ENCODE data around the gene OXT. TPM values are rescaled to one million over a fixed set of nuclear protein-coding genes. Genes with fewer than 3 reads are reported as not detected.

The OXT gene
- total RNA-seq, 1 experiment from 2014 or later = not detected

GRCh38 chr20:3085571-3086072, 14.2 kb downstream of the OXT start:
- H4K20me1 ChIP-seq (ENCODE audit: control insufficient read depth, insufficient read depth, insufficient read length) = no peaks in the 10 kb centered on the region
- WGBS (ENCODE audit: extremely low coverage, insufficient read length, low lambda C conversion rate) = no CpG with 5 or more reads among the region's 8 CpGs
- H3K27ac Mint-ChIP-seq = no peak overlapping the region
- H3K9me3 Mint-ChIP-seq = peaks cover 0 to 2% of the 10 kb centered on the region in 2 experiments; a peak in 1 of 5 replicates
- no peaks in the 10 kb centered on the region for H3K9me3 ChIP-seq (ENCODE audit: control insufficient read depth, low read depth, low read length)
- no peak overlapping the region for H4K8ac ChIP-seq (replicated peaks; ENCODE audit: insufficient read length, low read depth, low read length)
- no peak for DNase-seq
- no peak overlapping the region for H3T11ph ChIP-seq (ENCODE audit: low read length)
- peaks cover 0 to 8% of the 10 kb centered on the region in 2 experiments; a peak in 1 of 4 replicates for H3K4me1 Mint-ChIP-seq
- H3K27me3 ChIP-seq (ENCODE audit: insufficient read depth, low read length) = peaks cover 26% of the 10 kb centered on the region
- H4K91ac ChIP-seq (ENCODE audit: insufficient read length, low read depth, low read length) = no peak overlapping the region
- no peak overlapping the region for H3K9ac ChIP-seq (ENCODE audit: extremely low read depth, insufficient read length, low read length)
- H2BK120ac ChIP-seq (ENCODE audit: low read depth, low read length, poor library complexity, severe bottlenecking) = no peak overlapping the region
- H2AK5ac ChIP-seq (ENCODE audit: insufficient read length, low read length) = no peak overlapping the region
- no peak overlapping the region for H3K27ac ChIP-seq (ENCODE audit: insufficient read length, low read depth, low read length)
- no peak overlapping the region for H3K4ac ChIP-seq (ENCODE audit: low read depth, low read length)
- H3K4me3 Mint-ChIP-seq = no peak overlapping the region
- H4K5ac ChIP-seq (ENCODE audit: insufficient read length, low read depth, low read length) = no peak overlapping the region
- peaks cover 4% of the 10 kb centered on the region for H3K23me2 ChIP-seq (ENCODE audit: insufficient read length, low read depth, low read length, poor library complexity, severe bottlenecking)
- H3K4me2 ChIP-seq (ENCODE audit: insufficient read depth, insufficient read length, low read length) = no peak overlapping the region
- no peak overlapping the region for H2BK20ac ChIP-seq (ENCODE audit: low read depth, low read length, poor library complexity, severe bottlenecking)
- H3K36me3 Mint-ChIP-seq (ENCODE audit: insufficient read depth in 1 of 3, low read depth in 3 of 3) = no peaks in the 10 kb centered on the region; a peak in 2 of 7 replicates
- H3K27me3 Mint-ChIP-seq (ENCODE audit: low read depth) = peaks cover 51% of the 10 kb centered on the region
- no peaks in the 10 kb centered on the region; the same call in 1 of the 2 replicates for H3K4me1 ChIP-seq (ENCODE audit: insufficient read depth, low read length)
- H3K79me2 ChIP-seq (ENCODE audit: insufficient read depth, low read length) = no peaks in the 10 kb centered on the region
- no peak overlapping the region for H3K56ac ChIP-seq (ENCODE audit: insufficient read length, low read depth, low read length)
- H2BK5ac ChIP-seq (ENCODE audit: insufficient read length, low read length) = no peak overlapping the region
- H3K23ac ChIP-seq (ENCODE audit: insufficient read length, low read depth, low read length) = no peak overlapping the region
- TF ChIP-seq, protein P1, sequence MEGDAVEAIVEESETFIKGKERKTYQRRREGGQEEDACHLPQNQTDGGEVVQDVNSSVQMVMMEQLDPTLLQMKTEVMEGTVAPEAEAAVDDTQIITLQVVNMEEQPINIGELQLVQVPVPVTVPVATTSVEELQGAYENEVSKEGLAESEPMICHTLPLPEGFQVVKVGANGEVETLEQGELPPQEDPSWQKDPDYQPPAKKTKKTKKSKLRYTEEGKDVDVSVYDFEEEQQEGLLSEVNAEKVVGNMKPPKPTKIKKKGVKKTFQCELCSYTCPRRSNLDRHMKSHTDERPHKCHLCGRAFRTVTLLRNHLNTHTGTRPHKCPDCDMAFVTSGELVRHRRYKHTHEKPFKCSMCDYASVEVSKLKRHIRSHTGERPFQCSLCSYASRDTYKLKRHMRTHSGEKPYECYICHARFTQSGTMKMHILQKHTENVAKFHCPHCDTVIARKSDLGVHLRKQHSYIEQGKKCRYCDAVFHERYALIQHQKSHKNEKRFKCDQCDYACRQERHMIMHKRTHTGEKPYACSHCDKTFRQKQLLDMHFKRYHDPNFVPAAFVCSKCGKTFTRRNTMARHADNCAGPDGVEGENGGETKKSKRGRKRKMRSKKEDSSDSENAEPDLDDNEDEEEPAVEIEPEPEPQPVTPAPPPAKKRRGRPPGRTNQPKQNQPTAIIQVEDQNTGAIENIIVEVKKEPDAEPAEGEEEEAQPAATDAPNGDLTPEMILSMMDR (conservative IDR thresholded peaks at IDR 0.05) = no peak
- no peaks in the 10 kb centered on the region for H3K79me1 ChIP-seq (ENCODE audit: insufficient read depth, low read depth, low read length, poor library complexity, severe bottlenecking)
- H2BK15ac ChIP-seq (ENCODE audit: low read depth, low read length) = no peak overlapping the region
- H2BK12ac ChIP-seq (ENCODE audit: insufficient read length, low read depth, low read length) = no peak overlapping the region
- no peak overlapping the region for H3K14ac ChIP-seq (ENCODE audit: insufficient read depth, low read length)
- no peak overlapping the region for H2AFZ ChIP-seq (ENCODE audit: low read length)
- no peak overlapping the region for H3K18ac ChIP-seq (ENCODE audit: insufficient read length, low read depth, low read length)
